DND-41 (cell line): Measurements from ENCODE around the gene METTL25B.
A peak's percentile ranks its signal among the peaks of the same experiment; 100 is the strongest.

Source experiments
- ATAC-seq: fragments of 200-7000 bp; cut with Tn5 transposase; 3 replicates; pipeline ENCODE4 v1.9.1; 2021; ENCODE audit warnings: low read depth; ENCODE audit not compliant: insufficient read depth
- DNase-seq: peaks from one replicate; pipeline ENCODE4 v3.0.0-alpha.2; 2020
- H2AFZ ChIP-seq: 2 replicates; pipeline ENCODE4 v1.6.0; 2012; ENCODE audit warnings: low read depth, low read length
- H3K27ac ChIP-seq: 2 replicates; pipeline ENCODE4 v1.5.1; 2012; ENCODE audit warnings: low read length, inconsistent platforms
- H3K27me3 ChIP-seq: fragments of 200-600 bp; sonication (generic); 2 replicates; pipeline ENCODE4 v1.6.0; 2012; ENCODE audit warnings: low read length, mild to moderate bottlenecking, inconsistent platforms; ENCODE audit not compliant: insufficient read depth, poor library complexity
- H3K36me3 ChIP-seq: 2 replicates; pipeline ENCODE4 v1.5.1; 2012; ENCODE audit warnings: low read length, inconsistent platforms; ENCODE audit not compliant: insufficient read depth
- H3K4me1 ChIP-seq: 2 replicates; pipeline ENCODE4 v1.5.1; 2012; ENCODE audit warnings: mild to moderate bottlenecking, low read length; ENCODE audit not compliant: insufficient read depth
- H3K4me2 ChIP-seq: 2 replicates; pipeline ENCODE4 v1.6.0; 2012; ENCODE audit warnings: mild to moderate bottlenecking, moderate library complexity, low read length, inconsistent platforms; ENCODE audit not compliant: insufficient read depth
- H3K4me3 ChIP-seq, 2 experiments: fragments of 200-600 bp in 1 of 2; shearing (Covaris generic) in 1 of 2; 2 replicates each; pipeline ENCODE4 v1.5.1; 2012 to 2016; ENCODE audit warnings: inconsistent platforms in 2 of 2, low read length in 2 of 2, mild to moderate bottlenecking in 2 of 2, low read depth in 1 of 2, moderate library complexity in 1 of 2
- H3K79me2 ChIP-seq: 2 replicates; pipeline ENCODE4 v1.6.0; 2012; ENCODE audit warnings: low read length, inconsistent platforms; ENCODE audit not compliant: insufficient read depth
- H3K9ac ChIP-seq: 2 replicates; pipeline ENCODE4 v1.6.0; 2012; ENCODE audit warnings: low read depth, mild to moderate bottlenecking, inconsistent platforms, low read length, moderate library complexity
- H3K9me3 ChIP-seq: 2 replicates; pipeline ENCODE4 v1.5.1; 2012; ENCODE audit warnings: low read length, moderate library complexity, mild to moderate bottlenecking, inconsistent platforms; ENCODE audit not compliant: insufficient read depth, severe bottlenecking
- H4K20me1 ChIP-seq: 2 replicates; pipeline ENCODE4 v1.6.0; 2012; ENCODE audit warnings: low read length; ENCODE audit not compliant: insufficient read depth
- CTCF ChIP-seq: IDR thresholded peaks from 2 replicates; pipeline ENCODE4 v1.5.1; 2012; ENCODE audit warnings: borderline replicate concordance, low read length, moderate library complexity, mild to moderate bottlenecking; ENCODE audit not compliant: poor library complexity, severe bottlenecking; ENCODE audit errors: extremely low read depth
- EZH2 ChIP-seq: IDR thresholded peaks from 3 replicates; pipeline ENCODE4 v1.6.1; 2012; ENCODE audit warnings: borderline replicate concordance, low read depth, mild to moderate bottlenecking, moderate library complexity, low read length, inconsistent platforms; ENCODE audit not compliant: severe bottlenecking

Gene METTL25B

DNA sequence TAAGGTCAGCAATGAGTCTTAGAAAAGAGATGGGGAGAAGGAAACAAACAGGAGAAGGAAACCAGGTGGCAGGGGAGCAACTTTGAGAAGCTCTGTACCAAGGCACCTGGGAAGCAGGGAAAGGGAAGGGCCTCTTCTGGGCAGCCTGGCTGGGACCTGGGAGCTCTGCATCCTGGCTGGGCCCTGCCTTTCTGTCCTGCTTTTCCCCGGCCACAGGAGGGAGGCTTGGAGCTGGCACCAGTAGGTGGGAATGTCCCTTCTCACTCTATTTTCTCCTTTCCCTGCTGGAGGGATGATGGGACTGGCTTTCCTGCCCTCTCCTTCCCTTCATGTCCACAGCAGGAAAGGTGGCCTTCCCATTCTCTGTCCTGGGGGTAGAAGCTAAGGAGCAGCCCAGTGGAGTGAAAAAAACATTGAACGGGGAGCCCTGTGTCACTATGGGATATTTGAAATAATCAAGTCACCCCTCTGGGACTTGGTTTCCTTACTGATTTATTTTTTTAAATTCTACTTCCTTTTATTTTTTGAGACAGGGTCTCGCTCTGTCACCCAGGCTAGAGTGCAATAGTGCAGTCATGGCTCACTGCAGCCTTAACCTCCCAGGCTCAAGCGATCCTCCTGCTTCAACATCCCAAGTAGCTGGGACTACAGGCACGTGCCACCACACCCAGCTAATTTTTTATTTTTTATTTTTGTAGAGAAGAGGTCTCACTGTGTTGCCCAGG, 45.9 kb upstream of the METTL25B start:
- H3K27ac ChIP-seq: no peak overlapping the region
- ATAC-seq: no peak

GRCh38 chr1:156684227-156684782, 44.0 kb upstream of the METTL25B start:
- no peaks in the 10 kb centered on the region for H3K36me3 ChIP-seq
- ATAC-seq (peak; percentile 58; the same call in 2 of the 3 replicates), DNase-seq (no peak)
- no peak overlapping the region for H2AFZ ChIP-seq
- peaks cover 3% of the 10 kb centered on the region; the same call in 1 of the 2 replicates for H4K20me1 ChIP-seq
- TF ChIP-seq EZH2 (no peak), CTCF (peak; percentile 35)
- no peak overlapping the region for H3K27ac ChIP-seq
- no peak overlapping the region for H3K4me3 ChIP-seq
- H3K4me2 ChIP-seq: no peak overlapping the region
- H3K9me3 ChIP-seq: no peaks in the 10 kb centered on the region
- H3K79me2 ChIP-seq: no peaks in the 10 kb centered on the region
- no peak overlapping the region for H3K9ac ChIP-seq
- H3K27me3 ChIP-seq: peaks cover 39% of the 10 kb centered on the region
- peaks cover 5% of the 10 kb centered on the region for H3K4me1 ChIP-seq

More for the DNA sequence above, 45.9 kb upstream of the METTL25B start:
- H3K9me3 ChIP-seq: no peaks in the 10 kb centered on the region
- peaks cover 3% of the 10 kb centered on the region; the same call in 1 of the 2 replicates for H4K20me1 ChIP-seq
- H3K36me3 ChIP-seq: no peaks in the 10 kb centered on the region
- no peak overlapping the region for H3K9ac ChIP-seq
- no peak overlapping the region for H2AFZ ChIP-seq
- no peak for DNase-seq
- TF ChIP-seq CTCF (no peak), EZH2 (no peak)
- H3K4me1 ChIP-seq: 0 out of 2 replicates have a peak, but pooled peaks cover 3% of the 10 kb centered on the region
- peaks cover 57% of the 10 kb centered on the region for H3K27me3 ChIP-seq
- H3K4me3 ChIP-seq: no peak overlapping the region
- H3K4me2 ChIP-seq: no peak overlapping the region
- H3K79me2 ChIP-seq: no peaks in the 10 kb centered on the region

DNA sequence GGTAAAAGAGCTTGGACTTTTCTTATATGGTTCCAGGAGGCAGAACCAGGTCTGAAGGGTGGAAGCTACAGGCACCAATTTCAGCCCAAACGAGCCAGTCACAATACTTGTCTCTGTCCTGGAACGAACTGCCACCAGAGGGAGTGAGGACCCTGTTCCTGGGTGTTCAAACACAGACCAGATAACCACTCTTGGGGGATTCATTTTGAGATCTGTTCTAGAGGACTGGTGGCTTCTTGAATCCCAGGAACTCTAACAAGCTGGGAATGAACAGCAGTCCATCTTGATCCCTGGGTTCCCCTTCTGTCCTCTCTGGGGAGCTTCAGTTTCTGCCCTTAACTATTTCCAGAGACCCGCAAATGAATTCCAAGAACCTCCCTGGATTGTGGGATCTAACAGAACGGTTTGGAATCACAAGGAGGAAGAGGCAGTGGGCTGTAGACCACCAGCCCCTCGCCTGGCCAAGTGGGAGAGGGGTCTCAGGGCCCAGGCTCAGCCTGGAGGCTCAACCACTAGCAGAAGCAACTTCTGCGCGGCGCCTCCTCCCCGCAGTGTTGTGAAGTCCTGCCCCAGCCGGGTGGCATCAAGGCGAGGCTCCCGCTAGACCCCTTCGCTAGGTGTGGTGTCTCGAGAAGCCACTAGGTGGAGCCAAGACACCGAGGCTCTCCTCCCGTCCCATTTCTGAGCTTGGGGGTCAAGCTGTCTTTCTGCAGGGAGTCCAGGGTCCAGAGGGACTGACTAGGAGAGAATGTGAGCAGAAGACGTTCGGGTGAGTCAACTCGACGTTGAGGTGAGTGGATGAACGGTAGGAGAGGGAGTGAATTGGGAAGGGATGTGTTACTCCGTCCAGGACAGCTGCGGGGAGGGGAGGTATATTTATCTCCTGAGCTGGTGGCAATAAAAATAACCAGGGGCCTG, 39.0 kb upstream of the METTL25B start:
- TF ChIP-seq CTCF: peak; percentile 98
- TF ChIP-seq EZH2: peak; percentile 71
- Histone ChIP-seq H2AFZ (peak overlapping the region; percentile 59), H3K4me1 (peaks cover 14% of the 10 kb centered on the region), H3K9ac (no peak overlapping the region), H3K79me2 (no peaks in the 10 kb centered on the region), H4K20me1 (peaks cover 19% of the 10 kb centered on the region), H3K27me3 (peaks cover 49% of the 10 kb centered on the region), H3K4me3 (no peak overlapping the region), H3K9me3 (no peaks in the 10 kb centered on the region), H3K36me3 (no peaks in the 10 kb centered on the region), H3K27ac (no peak overlapping the region), H3K4me2 (peak overlapping the region; percentile 29; the same call in 1 of the 2 replicates)
- ATAC-seq (peak; percentile 92), DNase-seq (peak; percentile 77)
